Stimulated activated naive CD8-positive, alpha-beta T cell treated with anti-CD3 and anti-CD28 coated beads, Interleukin-15, amount 100 ng/mL, for 72 hours (primary cell): ENCODE measurements around the gene ARSD.

Source experiments
- ATAC-seq: fragments of 150-1000 bp; cut with Tn5 transposase; 2 replicates; pipeline ENCODE4 v1.10.0; 2021; ENCODE audit warnings: mild to moderate bottlenecking, moderate library complexity
- DNase-seq, 2 donors: peaks; one replicate each; pipeline ENCODE4 v3.0.0; 2021 to 2022
- H3K27ac Mint-ChIP-seq, 2 donors: one replicate each; pipeline ENCODE4 v1.8.0; 2022; ENCODE audit warnings: mild to moderate bottlenecking in 2 of 2, mixed read lengths in 2 of 2, moderate library complexity in 2 of 2
- H3K27me3 Mint-ChIP-seq: one replicate; pipeline ENCODE4 v1.8.0; 2022; ENCODE audit warnings: mixed read lengths
- H3K4me1 Mint-ChIP-seq: one replicate; pipeline ENCODE4 v1.8.0; 2022; ENCODE audit warnings: mild to moderate bottlenecking, mixed read lengths
- H3K4me3 Mint-ChIP-seq, 2 donors: one replicate each; pipeline ENCODE4 v1.8.0; 2022; ENCODE audit warnings: mild to moderate bottlenecking in 2 of 2, mixed read lengths in 2 of 2, moderate library complexity in 1 of 2
- H3K9me3 Mint-ChIP-seq, 2 donors: one replicate each; pipeline ENCODE4 v1.8.0; 2022; ENCODE audit warnings: mixed read lengths in 2 of 2

The ARSD gene

DNA sequence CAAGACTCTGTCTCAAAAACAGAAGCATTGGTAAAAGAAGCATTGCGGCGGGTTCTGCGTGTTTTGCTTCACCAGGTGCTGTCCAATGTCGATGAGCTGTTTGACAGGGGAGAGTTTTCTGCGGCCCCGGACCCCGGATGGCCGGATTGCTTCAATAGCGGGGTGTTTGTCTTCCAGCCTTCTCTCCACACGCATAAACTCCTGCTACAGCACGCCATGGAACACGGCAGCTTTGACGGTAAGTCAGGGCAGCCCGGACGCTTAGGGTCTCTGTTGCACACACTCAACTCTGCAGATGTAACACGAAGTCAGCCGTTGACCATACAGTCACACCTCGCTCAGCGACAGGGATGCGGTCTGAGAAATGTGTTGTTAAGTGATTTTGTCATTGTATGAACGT, 74.2 kb downstream of the ARSD start:
- Mint-ChIP-seq H3K27ac (no peak overlapping the region), H3K4me1 (no peaks in the 10 kb centered on the region), H3K27me3 (no peaks in the 10 kb centered on the region), H3K4me3 (no peak overlapping the region), H3K9me3 (no peaks in the 10 kb centered on the region)
- ATAC-seq (no peak), DNase-seq (no peak)
